Endothelial cell of umbilical vein (primary cell): ENCODE measurements around the gene LENG8. TPM values are rescaled to one million over a fixed set of nuclear protein-coding genes. Genes with fewer than 3 reads are reported as not detected.

ENCODE experiments used
- BruUV-seq: library from RNA; stranded (reverse); fragments of 400-500 nt; replicated peaks from 2 replicates; lab custom pipeline; 2021; lab: Mats Ljungman, UMichigan
- CTCF ChIA-PET: fragments of 300-600, 350-600 bp; sonication (Branson Sonifier 250); formaldehyde crosslinking; loops from one replicate; lab custom pipeline; 2021; ENCODE audit warnings: antibody characterized with exemption, inconsistent platforms; lab: Charles Lee
- POLR2A ChIA-PET: fragments of 300-600, 350-600 bp; sonication (Branson Sonifier 250); formaldehyde crosslinking; loops from one replicate; lab custom pipeline; 2021; ENCODE audit warnings: antibody characterized with exemption, inconsistent platforms; lab: Charles Lee
- DNase-seq: peaks from one replicate; pipeline ENCODE4 v3.0.0-alpha.2; 2011; ENCODE audit warnings: low read depth, low spot score
- FAIRE-seq: peaks from 2 replicates; lab custom pipeline; 2011; peaks lifted over from hg19 to GRCh38; lab: Jason Lieb, UNC
- H2AFZ ChIP-seq: 2 replicates; pipeline ENCODE4 v1.6.0; 2012; ENCODE audit warnings: low read depth, low read length, control low read depth, inconsistent platforms
- H3K27ac ChIP-seq: 2 replicates; pipeline ENCODE4 v1.5.1; 2011; ENCODE audit warnings: low read depth, mild to moderate bottlenecking, control low read depth, low read length, moderate library complexity; ENCODE audit not compliant: insufficient read depth
- H3K27me3 ChIP-seq, 2 experiments: 2 replicates each; pipeline versions ENCODE4 v1.6.0 to v1.6.1; 2011; ENCODE audit warnings: low read length in 2 of 2, mixed read lengths in 1 of 2; ENCODE audit not compliant: control insufficient read depth in 2 of 2, insufficient read depth in 2 of 2
- H3K36me3 ChIP-seq, 2 experiments: 2 replicates in 1 of 2; 3 replicates in 1 of 2; pipeline ENCODE4 v1.5.1; 2011; ENCODE audit warnings: low read length in 2 of 2, mild to moderate bottlenecking in 1 of 2, moderate library complexity in 1 of 2; ENCODE audit not compliant: control insufficient read depth in 2 of 2, insufficient read depth in 2 of 2; ENCODE audit errors: extremely low read depth in 1 of 2
- H3K4me1 ChIP-seq: 3 replicates; pipeline ENCODE4 v1.5.1; 2011; ENCODE audit warnings: mild to moderate bottlenecking, low read length; ENCODE audit not compliant: control insufficient read depth, insufficient read depth; ENCODE audit errors: extremely low read depth
- H3K4me2 ChIP-seq: 2 replicates; pipeline ENCODE4 v1.6.1; 2011; ENCODE audit warnings: low read length, control low read depth, mixed read lengths; ENCODE audit not compliant: insufficient read depth
- H3K4me3 ChIP-seq, 3 experiments: fragments of 200-600 bp in 1 of 3; sonication (generic), shearing (Covaris generic) in 1 of 3; replicated peaks in 1 of 3; 2 replicates each; pipeline ENCODE4 v1.5.1; 2011 to 2016; ENCODE audit warnings: control low read depth in 3 of 3, low read length in 3 of 3, mild to moderate bottlenecking in 2 of 3, inconsistent platforms in 1 of 3, low read depth in 1 of 3, moderate library complexity in 1 of 3; ENCODE audit not compliant: insufficient read depth in 1 of 3
- H3K79me2 ChIP-seq: 2 replicates; pipeline ENCODE4 v1.6.0; 2012; ENCODE audit warnings: low read length, inconsistent platforms; ENCODE audit not compliant: control insufficient read depth, insufficient read depth
- H3K9ac ChIP-seq: replicated peaks from 2 replicates; pipeline ENCODE3; 2011; ENCODE audit warnings: low read length, control low read depth; ENCODE audit not compliant: insufficient read depth; ENCODE audit errors: extremely low read depth
- H3K9me1 ChIP-seq: replicated peaks from 3 replicates; pipeline ENCODE4 v1.6.0; 2011; ENCODE audit warnings: mild to moderate bottlenecking, low read length; ENCODE audit not compliant: control insufficient read depth, insufficient read depth; ENCODE audit errors: extremely low read depth
- H3K9me3 ChIP-seq: replicated peaks from 2 replicates; pipeline ENCODE4 v1.5.1; 2012; ENCODE audit warnings: low read length, inconsistent platforms; ENCODE audit not compliant: control insufficient read depth, insufficient read depth
- H4K20me1 ChIP-seq: replicated peaks from 2 replicates; pipeline ENCODE3; 2011; ENCODE audit warnings: mild to moderate bottlenecking, low read length; ENCODE audit not compliant: control insufficient read depth, insufficient read depth; ENCODE audit errors: extremely low read depth
- EZH2 ChIP-seq: IDR thresholded peaks from 2 replicates; pipeline ENCODE4 v1.6.1; 2012; ENCODE audit warnings: borderline replicate concordance, low read depth, mild to moderate bottlenecking, moderate library complexity, low read length, inconsistent platforms; ENCODE audit not compliant: severe bottlenecking
- FOS ChIP-seq: IDR thresholded peaks from 2 replicates; pipeline ENCODE4 v1.6.1; 2011; ENCODE audit warnings: mild to moderate bottlenecking, low read length, moderate library complexity, borderline replicate concordance; ENCODE audit not compliant: insufficient read depth
- GATA2 ChIP-seq: IDR thresholded peaks from 2 replicates; pipeline ENCODE4 v1.7.0; 2011; ENCODE audit warnings: low read depth, mild to moderate bottlenecking, moderate library complexity, mixed read lengths, low read length; ENCODE audit not compliant: insufficient read length, insufficient read depth
- JUN ChIP-seq: IDR thresholded peaks from 2 replicates; pipeline ENCODE4 v1.6.1; 2011; ENCODE audit warnings: borderline replicate concordance, low read depth; ENCODE audit not compliant: insufficient read length, insufficient read depth
- MYC ChIP-seq: IDR thresholded peaks from one replicate; pipeline ENCODE4 v1.6.1; 2011; ENCODE audit warnings: mild to moderate bottlenecking, low read depth, low read length
- POLR2A ChIP-seq: IDR thresholded peaks from 2 replicates; pipeline ENCODE4 v1.6.1; 2012; ENCODE audit warnings: low read depth, mild to moderate bottlenecking, control low read depth, low read length
- POLR2AphosphoS5 ChIP-seq: IDR thresholded peaks from 2 replicates; pipeline ENCODE4 v1.6.1; 2012; ENCODE audit warnings: low read depth, mild to moderate bottlenecking, control low read depth, low read length, moderate library complexity; ENCODE audit not compliant: insufficient read depth
- dilution Hi-C: fragments of 300-500 bp; cut with MboI; formaldehyde crosslinking; loops from one replicate; pipeline ENCODE4 v1.15.0; 2019; ENCODE audit warnings: low sequenced_read_pairs; ENCODE audit not compliant: extremely low pct_ligation_motif_present
- intact Hi-C: fragments of 100-400 bp; cut with micrococcal nuclease; formaldehyde crosslinking; loops from one replicate; pipeline ENCODE4 v1.10.0; 2022
- polyA plus RNA-seq, 4 experiments: library from polyadenylated mRNA; depleted of rRNA in 3 of 4; stranded (reverse) in 3 of 4; unstranded in 1 of 4; fragments of >200 nt; gene quantifications; 2 replicates each; pipeline versions ENCODE4 v1.2.1 to v1.2.3, GENCODE V29; 2011 to 2012; ENCODE audit warnings: missing spikeins in 1 of 4
- total RNA-seq: library from RNA; stranded (reverse); gene quantifications from 2 replicates; pipeline ENCODE4 v1.2.3, GENCODE V29; 2021
- TF ChIP-seq, protein P1 (sequence below), 2 donors: IDR thresholded peaks; 1 replicate in 1 of 2; 2 replicates in 1 of 2; pipeline ENCODE4 v1.5.1; 2011; ENCODE audit warnings: low read length in 2 of 2, mild to moderate bottlenecking in 2 of 2, moderate library complexity in 2 of 2, control low read depth in 1 of 2, inconsistent platforms in 1 of 2, low read depth in 1 of 2; ENCODE audit not compliant: insufficient read depth in 1 of 2; ENCODE audit errors: extremely low read depth in 1 of 2
- TF ChIP-seq, protein P2 (sequence below): IDR thresholded peaks from 2 replicates; pipeline ENCODE4 v1.6.1; 2011; ENCODE audit not compliant: insufficient read depth, insufficient read length

LENG8 gene
- total and polyA plus RNA-seq, 2 donors (not counting 3 experiments of a cell fraction or from before 2014, with no cell fraction given) = 130 to 218 TPM

- Histone ChIP-seq H3K4me2 (no peak overlapping the region), H3K9me1 (no peaks in the 10 kb centered on the region), H3K79me2 (no peaks in the 10 kb centered on the region), H3K4me3 (no peak overlapping the region), H3K4me1 (no peaks in the 10 kb centered on the region), H3K27me3 (peaks cover 24 to 29% of the 10 kb centered on the region in 2 experiments), H4K20me1 (no peaks in the 10 kb centered on the region), H2AFZ (no peak overlapping the region), H3K27ac (no peak overlapping the region), H3K36me3 (no peaks in the 10 kb centered on the region), H3K9ac (no peak overlapping the region), H3K9me3 (no peaks in the 10 kb centered on the region)
- dilution Hi-C loops (no loop called here), intact Hi-C loops (no loop called here)
- TF ChIP-seq JUN (no peak), POLR2AphosphoS5 (no peak), POLR2A (no peak)
- TF ChIP-seq, protein P1, sequence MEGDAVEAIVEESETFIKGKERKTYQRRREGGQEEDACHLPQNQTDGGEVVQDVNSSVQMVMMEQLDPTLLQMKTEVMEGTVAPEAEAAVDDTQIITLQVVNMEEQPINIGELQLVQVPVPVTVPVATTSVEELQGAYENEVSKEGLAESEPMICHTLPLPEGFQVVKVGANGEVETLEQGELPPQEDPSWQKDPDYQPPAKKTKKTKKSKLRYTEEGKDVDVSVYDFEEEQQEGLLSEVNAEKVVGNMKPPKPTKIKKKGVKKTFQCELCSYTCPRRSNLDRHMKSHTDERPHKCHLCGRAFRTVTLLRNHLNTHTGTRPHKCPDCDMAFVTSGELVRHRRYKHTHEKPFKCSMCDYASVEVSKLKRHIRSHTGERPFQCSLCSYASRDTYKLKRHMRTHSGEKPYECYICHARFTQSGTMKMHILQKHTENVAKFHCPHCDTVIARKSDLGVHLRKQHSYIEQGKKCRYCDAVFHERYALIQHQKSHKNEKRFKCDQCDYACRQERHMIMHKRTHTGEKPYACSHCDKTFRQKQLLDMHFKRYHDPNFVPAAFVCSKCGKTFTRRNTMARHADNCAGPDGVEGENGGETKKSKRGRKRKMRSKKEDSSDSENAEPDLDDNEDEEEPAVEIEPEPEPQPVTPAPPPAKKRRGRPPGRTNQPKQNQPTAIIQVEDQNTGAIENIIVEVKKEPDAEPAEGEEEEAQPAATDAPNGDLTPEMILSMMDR (IDR thresholded peaks at IDR 0.05; ENCODE audit: extremely low read depth in 1 of 2, insufficient read depth in 1 of 2, low read depth in 1 of 2, low read length in 2 of 2) = no peak
- no TSS peak for BruUV-seq
- no peak for DNase-seq
- FAIRE-seq = no peak
- ChIA-PET CTCF (interaction anchor here (1.3 kb wide), 1 partner anchor 31 kb away, joined by 4 read pairs; no protein-coding TSS in a partner anchor), POLR2A (no interaction called here)
Observed at GRCh38 chr19:54422136-54422535, 26.9 kb upstream of the LENG8 start.

- Histone ChIP-seq H3K4me1 (no peaks in the 10 kb centered on the region), H3K9me1 (no peaks in the 10 kb centered on the region), H3K4me3 (no peak overlapping the region), H3K36me3 (no peaks in the 10 kb centered on the region), H3K27ac (no peak overlapping the region), H2AFZ (no peak overlapping the region), H3K4me2 (no peak overlapping the region), H3K9ac (no peak overlapping the region), H3K79me2 (no peaks in the 10 kb centered on the region), H4K20me1 (no peaks in the 10 kb centered on the region), H3K9me3 (no peaks in the 10 kb centered on the region), H3K27me3 (peaks cover 16 to 22% of the 10 kb centered on the region in 2 experiments)
- POLR2A ChIA-PET = no interaction called here
- FAIRE-seq = no peak
- intact Hi-C loops = no loop called here
- DNase-seq = no peak
- CTCF ChIA-PET = no interaction called here
- dilution Hi-C loops = no loop called here
- no TSS peak for BruUV-seq
- no peak for TF ChIP-seq POLR2AphosphoS5
- TF ChIP-seq MYC = no peak
- no peak for TF ChIP-seq JUN
- TF ChIP-seq GATA2 = no peak
- TF ChIP-seq, protein P1 (IDR thresholded peaks at IDR 0.05; ENCODE audit: extremely low read depth in 1 of 2, insufficient read depth in 1 of 2, low read depth in 1 of 2, low read length in 2 of 2) = no peak
- TF ChIP-seq, protein P2, sequence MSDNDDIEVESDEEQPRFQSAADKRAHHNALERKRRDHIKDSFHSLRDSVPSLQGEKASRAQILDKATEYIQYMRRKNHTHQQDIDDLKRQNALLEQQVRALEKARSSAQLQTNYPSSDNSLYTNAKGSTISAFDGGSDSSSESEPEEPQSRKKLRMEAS = no peak
- TF ChIP-seq POLR2A = no peak
- no peak for TF ChIP-seq EZH2
- no peak for TF ChIP-seq FOS
Observed at GRCh38 chr19:54424201-54424600, 24.8 kb upstream of the LENG8 start.
